GM21360 (cell line): ENCODE data around the gene HOXB3.

ENCODE experiments used
- ATAC-seq: cut with Tn5 transposase; IDR thresholded peaks from one replicate; pipeline ENCODE4 v1.9.1; 2021; ENCODE audit warnings: mild to moderate bottlenecking, moderate library complexity; ENCODE audit not compliant: unreplicated experiment

Gene HOXB3

GRCh38 chr17:48600244-48601098 lies 10.4 kb upstream of the HOXB3 start:
- ATAC-seq = no peak

DNA sequence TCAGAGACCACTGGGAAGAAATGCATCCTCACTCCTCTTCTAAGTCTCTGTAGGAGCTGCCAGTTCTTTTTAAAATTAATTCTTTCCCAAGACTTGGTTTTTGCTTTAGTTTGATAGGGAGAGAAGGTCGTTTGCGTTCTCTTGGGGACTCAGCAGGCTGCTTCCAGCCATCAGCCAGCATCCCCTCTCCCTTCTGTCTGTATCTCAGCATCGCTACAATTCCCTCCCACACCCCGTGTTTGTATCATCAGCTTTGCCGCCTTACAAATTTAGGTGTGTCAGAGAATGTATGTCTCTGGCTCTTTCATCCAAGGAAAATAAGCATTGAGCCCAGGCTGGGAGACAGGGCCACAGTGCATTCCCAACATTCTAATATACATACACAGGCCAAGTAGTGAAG lies 9.3 kb upstream of the HOXB3 start:
- ATAC-seq = no peak

DNA sequence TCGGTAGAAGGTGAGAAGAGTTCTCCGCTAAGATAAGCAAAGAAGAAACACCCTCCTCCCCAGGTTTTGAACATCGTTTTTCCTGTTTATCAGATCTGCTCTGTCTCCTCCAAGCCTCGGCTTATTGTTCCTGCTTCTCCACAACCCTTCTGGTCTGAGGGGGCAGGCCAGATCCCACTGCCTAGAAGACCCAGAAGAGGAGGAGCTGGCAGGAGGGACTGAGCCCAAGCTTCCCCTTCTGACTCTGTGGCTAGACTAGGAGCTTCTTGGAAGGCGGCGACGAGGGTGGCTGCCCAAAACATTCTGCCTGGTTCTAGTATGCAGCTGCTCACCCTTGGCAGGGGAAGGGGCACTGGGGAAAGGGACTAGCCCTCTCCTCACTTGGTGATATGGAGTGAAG lies 8.7 kb upstream of the HOXB3 start:
- no peak for ATAC-seq

DNA sequence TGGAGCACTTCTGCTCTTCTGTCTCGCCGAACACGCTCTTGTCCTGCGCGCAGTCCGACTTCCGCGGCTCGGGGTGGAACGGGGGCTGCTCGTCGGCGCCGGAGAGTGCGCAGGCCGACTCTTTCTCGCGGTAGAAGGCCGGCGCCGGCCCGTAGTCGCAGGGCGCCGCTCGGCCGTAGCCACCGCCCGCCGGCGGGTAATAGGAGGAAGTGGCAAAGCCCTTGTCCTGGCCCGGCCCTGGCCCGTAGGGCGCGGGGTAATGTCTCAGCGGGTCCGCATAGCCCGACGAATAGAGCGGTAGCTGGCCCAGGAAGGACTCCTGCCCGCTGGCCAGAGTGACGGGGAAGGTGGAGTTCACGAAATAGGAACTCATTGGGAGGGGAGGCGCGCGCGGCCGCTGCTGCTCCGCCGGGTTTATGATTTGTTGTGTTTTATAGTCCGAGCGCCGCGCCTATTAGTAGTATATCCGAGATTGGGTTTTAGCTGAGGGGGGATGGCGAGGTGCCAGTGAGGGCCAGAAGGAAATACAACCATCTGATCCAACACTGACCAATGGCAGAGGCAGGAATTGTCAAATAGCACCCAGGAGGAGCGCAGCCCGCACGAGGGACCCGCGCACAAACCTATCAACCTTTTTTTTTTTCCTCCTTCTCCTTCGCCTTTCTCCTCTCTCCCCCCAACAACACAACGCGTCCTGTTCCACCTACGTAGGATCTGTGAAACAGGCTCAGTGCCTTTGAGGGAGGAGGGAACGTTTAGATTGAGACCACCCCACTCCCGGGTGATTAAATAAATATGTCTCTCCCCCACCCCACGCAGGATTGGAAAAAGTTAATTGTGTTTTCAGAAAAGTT lies 8.0 kb upstream of the HOXB3 start:
- no peak for ATAC-seq

- ATAC-seq = no peak
Measured at GRCh38 chr17:48597528-48597777, 7.4 kb upstream of the HOXB3 start.

- no peak for ATAC-seq
Measured at GRCh38 chr17:48596735-48597527, 6.9 kb upstream of the HOXB3 start.

GRCh38 chr17:48596000-48596734 lies 6.1 kb upstream of the HOXB3 start:
- no peak for ATAC-seq

DNA sequence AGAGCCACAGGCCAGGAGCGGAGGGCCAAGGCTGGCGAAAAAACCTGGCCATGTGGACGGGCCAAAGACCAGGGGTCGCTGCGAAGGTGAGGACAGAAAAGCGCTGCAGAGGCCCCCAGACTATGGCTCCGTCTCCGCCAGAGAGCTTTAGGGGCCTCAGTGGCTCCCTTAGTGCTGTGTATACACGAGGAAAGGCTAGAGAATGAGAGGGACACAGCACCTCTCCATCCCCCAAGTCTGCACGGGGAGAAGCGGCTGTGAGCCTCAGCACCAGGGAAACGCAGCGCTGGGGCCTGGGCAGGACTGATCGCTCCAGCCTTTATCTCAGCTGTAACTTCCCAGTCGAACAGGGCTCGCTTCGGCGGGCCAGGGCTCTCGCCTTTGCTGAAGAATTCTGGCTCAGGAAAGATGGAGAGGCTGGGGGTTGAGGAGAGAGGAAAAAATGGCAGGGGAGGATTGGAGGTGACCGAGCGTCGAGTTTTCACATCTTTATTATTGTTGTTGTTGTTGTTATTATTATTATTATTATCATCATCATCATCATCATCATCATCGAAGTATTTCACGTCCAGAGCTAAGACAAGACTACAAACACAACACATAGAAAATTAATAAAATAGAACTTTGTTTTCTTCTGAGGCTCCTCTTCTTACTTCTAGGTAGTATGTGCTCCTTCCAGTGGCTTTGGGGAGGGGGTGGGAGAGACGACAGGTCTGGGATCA lies 5.4 kb upstream of the HOXB3 start:
- ATAC-seq = no peak

- no peak for ATAC-seq
Measured at GRCh38 chr17:48594538-48595277, 4.7 kb upstream of the HOXB3 start.

DNA sequence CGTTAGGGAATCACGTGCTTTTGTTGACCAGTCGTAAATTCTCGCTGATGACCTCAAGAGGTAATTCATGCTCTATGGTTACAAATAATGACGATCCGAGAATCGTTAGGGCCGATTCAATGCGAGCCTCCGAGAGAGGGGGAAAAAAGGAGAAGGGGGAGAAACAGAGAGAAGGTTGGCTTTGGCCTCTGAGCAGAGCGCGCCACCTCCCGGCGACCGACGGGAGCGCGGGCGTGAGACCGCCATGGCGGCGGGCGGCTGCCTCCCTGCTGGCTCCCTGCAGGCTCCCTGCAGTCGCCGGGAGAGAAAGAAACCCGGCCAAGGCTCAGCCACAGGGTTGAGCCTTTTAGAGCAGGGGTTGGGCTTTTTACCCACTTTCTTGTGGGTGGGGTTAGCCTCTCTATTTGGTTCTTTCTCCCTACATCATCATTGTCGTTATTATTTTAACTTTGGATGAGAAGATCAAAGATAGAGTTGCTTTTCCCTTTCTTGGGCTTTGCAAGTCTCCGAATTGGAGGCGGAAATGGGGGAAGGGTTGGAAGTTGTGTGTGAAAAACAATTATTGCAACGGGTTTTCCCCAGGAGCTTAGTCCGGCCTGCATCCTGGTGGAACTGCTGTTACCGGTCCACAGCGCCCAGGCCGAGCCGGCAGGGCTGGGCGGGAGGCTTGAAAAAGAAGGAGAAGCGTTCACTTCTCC lies 3.9 kb upstream of the HOXB3 start:
- ATAC-seq = no peak

GRCh38 chr17:48593126-48593829 lies 3.2 kb upstream of the HOXB3 start, which contains the start of gene HOXB5:
Gene HOXB5 (minus strand): TSS chr17:48593779. CDS start chr17:48593682, 97 bp downstream.
- no peak for ATAC-seq

DNA sequence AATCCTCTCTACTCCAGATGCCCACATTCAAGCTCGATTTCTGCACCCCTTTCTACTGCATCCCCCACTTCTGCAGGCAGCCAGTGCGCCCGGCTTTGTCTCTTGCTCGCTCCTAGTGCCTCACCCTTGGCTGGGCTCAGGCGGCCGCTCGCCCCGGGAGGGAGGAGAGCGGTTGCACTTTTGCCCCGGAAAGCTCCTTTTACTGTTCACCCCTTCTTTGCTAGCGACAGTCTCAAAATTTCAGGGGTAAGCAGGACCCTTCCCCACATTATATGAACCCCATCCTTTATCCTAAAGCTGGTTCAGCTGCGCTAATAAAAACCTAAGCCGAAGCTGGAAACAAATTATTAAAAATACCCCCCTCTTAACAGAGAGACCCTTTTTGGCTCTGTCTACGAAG lies 2.5 kb upstream of the HOXB3 start:
- ATAC-seq = no peak

GRCh38 chr17:48592057-48592514 lies 2.0 kb upstream of the HOXB3 start:
- no peak for ATAC-seq

GRCh38 chr17:48591255-48592056 lies 1.4 kb upstream of the HOXB3 start:
- ATAC-seq = no peak

- ATAC-seq = no peak
Measured at GRCh38 chr17:48590607-48591161, 643 bp upstream of the HOXB3 start.

- ATAC-seq = no peak
Measured at GRCh38 chr17:48589060-48589830, 796 bp downstream of the HOXB3 start.
